Measurements from ENCODE around the gene KBTBD4.
"Not testable (repeated sequence)": the region's sequence is repeated elsewhere in the genome, so short reads cannot be mapped to it uniquely, and the experiment has no call there.

The KBTBD4 gene

DNA sequence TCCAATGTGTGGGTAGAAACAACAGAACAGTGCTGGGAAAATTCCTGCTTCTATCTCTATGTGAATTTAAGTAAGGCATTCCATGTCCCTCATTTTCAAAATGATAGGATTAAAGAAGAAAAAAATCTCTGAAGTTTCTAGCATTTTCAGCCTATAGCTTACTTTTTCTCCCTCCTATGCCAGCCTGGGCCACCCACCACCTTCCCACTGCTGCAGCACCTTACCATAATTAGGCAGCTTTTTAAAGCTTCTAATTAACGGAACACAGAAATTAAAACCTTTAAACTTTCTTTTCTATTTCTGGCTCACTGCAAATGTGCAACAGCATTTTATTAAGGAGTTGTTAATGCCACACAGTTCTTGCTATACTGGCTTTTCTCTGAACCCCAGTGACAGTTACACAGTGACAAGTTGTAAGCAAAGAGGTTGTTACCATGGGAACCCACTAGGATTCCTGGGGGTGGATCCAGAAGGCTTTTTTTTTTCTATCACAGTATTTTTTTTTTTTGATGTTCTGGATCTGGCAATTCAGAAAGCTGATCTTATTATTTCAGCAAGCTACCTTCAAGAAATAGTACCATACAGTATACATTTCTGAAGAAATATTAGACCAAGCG lies 46.1 kb downstream of the KBTBD4 start:
- no peak for DNase-seq
- intact Hi-C loops (cut with DNase I), result no loop called here

DNA sequence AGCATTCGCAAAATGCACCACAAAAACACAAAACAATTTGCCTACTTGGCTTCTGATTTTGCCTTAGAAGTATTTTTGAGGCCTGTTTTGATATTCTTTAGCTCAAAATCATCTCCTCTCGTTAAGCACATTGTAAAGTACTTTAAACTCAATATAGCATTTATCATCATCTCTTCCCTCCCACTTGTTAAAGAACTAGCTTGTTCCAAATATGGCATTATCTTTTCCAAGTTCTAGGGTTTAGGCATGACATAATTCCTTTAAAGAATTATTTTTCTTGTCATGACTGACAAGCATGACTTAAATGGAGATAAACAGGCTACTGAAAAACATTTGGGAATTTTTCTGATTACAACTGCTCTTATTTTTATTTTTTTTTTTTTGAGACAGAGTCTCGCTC lies 47.1 kb downstream of the KBTBD4 start:
- no peak for DNase-seq
- intact Hi-C loops (cut with DNase I), result no loop called here

DNA sequence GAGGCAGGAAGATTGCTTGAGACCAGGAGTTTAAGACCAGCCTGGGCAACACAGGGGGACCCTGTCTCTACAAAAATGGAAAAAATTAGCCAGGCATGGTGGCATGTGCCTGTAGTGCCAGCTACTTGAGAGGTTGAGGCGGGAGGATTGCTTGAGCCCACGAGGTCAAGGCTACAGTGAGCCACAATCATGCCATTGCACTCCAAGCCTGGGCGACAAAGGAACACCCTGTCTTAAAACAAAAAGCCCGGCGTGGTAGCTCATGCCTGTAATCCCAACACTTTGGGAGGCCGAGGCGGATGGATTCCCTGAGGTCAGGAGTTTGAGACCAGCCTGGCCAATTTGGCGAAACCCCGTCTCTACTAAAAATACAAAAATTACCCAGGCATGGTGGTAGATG lies 48.0 kb downstream of the KBTBD4 start:
- DNase-seq; intact Hi-C loops (cut with DNase I): not testable (repeated sequence)

DNA sequence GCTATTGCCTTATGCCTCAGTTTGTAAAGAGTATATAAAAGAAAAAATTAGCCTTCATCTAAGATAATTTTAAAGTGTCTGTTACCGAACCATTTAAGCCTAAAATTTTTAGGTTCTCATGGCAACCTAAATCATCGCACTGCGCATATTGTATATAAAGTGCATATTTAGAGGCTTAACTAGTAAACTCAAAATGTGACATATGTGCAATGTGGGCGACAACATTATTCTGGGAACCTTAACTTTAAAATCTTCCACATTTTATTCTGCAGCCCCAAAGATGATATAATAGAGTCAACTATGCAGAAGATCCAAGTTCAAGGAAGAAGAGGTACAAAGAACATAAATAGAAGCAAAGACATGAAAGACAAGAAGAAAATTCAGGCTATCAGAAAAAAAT lies 48.8 kb downstream of the KBTBD4 start:
- intact Hi-C loops (cut with DNase I), result no loop called here
- DNase-seq, result no peak

DNA sequence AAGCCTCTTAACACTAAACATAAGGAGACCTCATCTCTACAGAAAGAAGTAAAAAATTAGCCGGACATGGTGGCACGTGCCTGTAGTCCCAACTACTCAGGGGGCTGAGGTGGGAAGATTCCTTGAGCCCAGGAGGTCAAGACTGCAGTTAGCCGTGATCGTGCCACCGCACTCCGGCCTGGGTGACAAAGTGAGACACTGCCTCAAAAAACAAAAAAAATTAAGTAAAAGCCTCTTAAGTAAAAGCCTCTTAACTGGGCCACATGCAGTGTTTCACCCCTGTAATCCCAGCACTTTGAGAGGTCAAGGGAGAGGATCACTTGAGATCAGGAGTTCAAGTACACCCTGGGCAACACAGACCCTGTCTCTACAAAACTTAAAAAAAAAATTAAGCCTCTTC lies 51.6 kb downstream of the KBTBD4 start:
- intact Hi-C loops (cut with DNase I), result no loop called here
- no peak for DNase-seq

DNA sequence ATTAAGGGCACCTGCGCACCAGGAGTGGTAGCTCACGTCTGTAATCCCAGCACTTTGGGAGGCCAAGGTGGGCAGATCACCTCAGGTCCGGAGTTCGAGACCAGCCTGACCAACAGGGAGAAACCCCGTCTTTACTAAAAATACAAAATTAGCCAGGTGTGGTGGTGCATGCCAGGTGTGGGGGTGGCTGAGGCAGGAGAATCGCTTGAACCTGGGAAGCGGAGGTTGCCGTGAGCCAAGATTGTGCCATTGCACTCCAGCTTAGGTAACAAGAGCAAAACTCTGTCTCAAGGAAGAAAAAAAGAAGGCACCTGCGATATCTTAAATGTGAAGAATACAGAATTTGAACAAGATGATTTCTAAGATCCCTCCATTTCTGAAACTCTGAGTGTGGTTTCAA lies 52.7 kb downstream of the KBTBD4 start:
- intact Hi-C loops (cut with DNase I); DNase-seq: not testable (repeated sequence)

DNA sequence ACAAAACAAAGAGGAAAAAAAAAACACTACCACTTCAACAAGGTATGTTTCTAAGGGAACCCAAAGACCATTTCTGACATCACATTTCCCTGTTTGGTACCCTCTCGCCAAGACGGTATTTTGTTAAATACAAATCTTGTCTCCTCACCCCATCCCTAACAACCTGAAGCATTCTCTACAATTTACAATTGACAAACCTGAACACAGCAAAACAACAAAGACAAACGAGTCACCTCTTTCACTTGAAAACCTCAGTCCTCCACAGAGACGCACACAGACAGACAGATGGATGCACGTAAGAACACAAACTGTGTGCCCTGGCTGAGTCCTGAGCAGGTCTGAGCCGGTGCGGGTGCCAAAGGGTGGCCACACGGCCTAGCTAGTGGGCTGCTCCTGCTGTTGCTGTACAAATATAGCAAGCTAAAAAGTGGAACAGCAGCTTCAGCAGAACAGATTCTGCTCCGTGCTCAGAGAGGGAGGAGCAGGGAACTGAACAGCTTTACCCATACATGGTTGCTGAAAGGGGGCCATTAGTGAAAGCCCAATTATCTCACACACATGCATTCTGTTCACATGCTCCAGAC lies 54.4 kb downstream of the KBTBD4 start:
- DNase-seq, result peak; percentile 13 to 93 (median 60)
- intact Hi-C loops (cut with DNase I), result no loop called here

DNA sequence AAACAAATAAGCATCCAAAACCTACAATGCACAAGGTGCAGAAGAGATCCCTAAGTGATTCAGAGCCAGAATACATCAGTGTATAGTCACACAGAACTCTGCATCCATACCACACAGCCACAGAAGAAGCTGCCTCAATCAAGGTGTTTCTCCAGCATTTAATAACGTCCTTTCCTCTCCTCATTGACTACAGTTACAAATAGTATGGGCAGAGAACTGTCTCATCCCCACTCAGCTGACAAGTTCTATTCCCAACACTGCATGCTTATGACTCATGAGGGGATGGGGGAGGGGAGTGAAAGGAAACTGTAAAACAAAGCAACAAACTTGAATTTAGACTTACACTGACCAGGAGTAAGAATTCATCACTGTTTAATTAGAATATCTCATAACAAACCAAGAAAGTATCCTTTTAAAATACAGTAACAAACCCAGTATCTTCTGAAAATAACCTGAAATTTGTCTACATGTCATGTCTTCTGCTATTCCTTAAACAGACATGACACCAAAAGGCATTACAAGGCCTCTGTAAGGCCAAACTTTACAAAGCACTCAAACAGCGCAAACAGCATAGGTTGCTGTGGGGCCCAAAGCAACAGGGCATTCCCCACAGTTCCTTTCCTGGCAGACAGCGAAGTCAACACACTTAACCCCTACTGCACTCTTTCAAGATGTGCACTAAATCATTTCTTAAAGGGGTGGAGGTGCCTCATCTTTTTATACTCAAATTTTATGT lies 55.1 kb downstream of the KBTBD4 start:
- no peak for DNase-seq
- intact Hi-C loops (cut with DNase I), result no loop called here
